IPS-18a (cell line): ENCODE results near the gene CHD9NB.
"Not testable (repeated sequence)": the region's sequence is repeated elsewhere in the genome, so short reads cannot be mapped to it uniquely, and the experiment has no call there.

ENCODE experiments used
- H3K27ac ChIP-seq: one replicate; pipeline ENCODE4 v1.5.1; 2013; ENCODE audit warnings: low read length
- H3K27me3 ChIP-seq: one replicate; pipeline ENCODE4 v1.6.1; 2013; ENCODE audit warnings: mild to moderate bottlenecking, low read length; ENCODE audit not compliant: control insufficient read depth, insufficient read depth
- H3K36me3 ChIP-seq: one replicate; pipeline ENCODE4 v1.6.1; 2013; ENCODE audit warnings: low read depth, low read length; ENCODE audit not compliant: control insufficient read depth
- H3K4me1 ChIP-seq: one replicate; pipeline ENCODE4 v1.6.1; 2013; ENCODE audit warnings: low read depth, low read length; ENCODE audit not compliant: control insufficient read depth
- H3K4me3 ChIP-seq: one replicate; pipeline ENCODE4 v1.5.1; 2013; ENCODE audit warnings: low read length
- H3K9ac ChIP-seq: one replicate; pipeline ENCODE4 v1.6.1; 2013; ENCODE audit warnings: mild to moderate bottlenecking, low read length, moderate library complexity
- H3K9me3 ChIP-seq: one replicate; pipeline ENCODE4 v1.6.1; 2013; ENCODE audit warnings: low read depth, low read length; ENCODE audit not compliant: control insufficient read depth

CHD9NB gene

GRCh38 chr16:53053967-53054669 lies 1.4 kb upstream of the CHD9NB start:
- H3K36me3 ChIP-seq = no peaks in the 10 kb centered on the region

GRCh38 chr16:53051255-53051654 lies 1.4 kb downstream of the CHD9NB start:
- not testable (repeated sequence) for H3K27me3 ChIP-seq, H3K9ac ChIP-seq
- peaks cover 15% of the 10 kb centered on the region for H3K4me1 ChIP-seq

More at GRCh38 chr16:53053967-53054669, 1.4 kb upstream of the CHD9NB start:
- peak overlapping the region; percentile 46 for H3K27ac ChIP-seq
- no peaks in the 10 kb centered on the region for H3K9me3 ChIP-seq
- H3K4me1 ChIP-seq = peaks cover 20% of the 10 kb centered on the region
- peak overlapping the region; percentile 74 for H3K4me3 ChIP-seq
- no peaks in the 10 kb centered on the region for H3K27me3 ChIP-seq
- peak overlapping the region; percentile 66 for H3K9ac ChIP-seq

GRCh38 chr16:53048139-53048915 lies 4.4 kb downstream of the CHD9NB start:
- H3K27ac ChIP-seq = no peak overlapping the region
- H3K4me1 ChIP-seq = peaks cover 23% of the 10 kb centered on the region
- H3K9me3 ChIP-seq = peaks cover 4% of the 10 kb centered on the region
- no peaks in the 10 kb centered on the region for H3K36me3 ChIP-seq
- no peak overlapping the region for H3K9ac ChIP-seq
- no peaks in the 10 kb centered on the region for H3K27me3 ChIP-seq
- H3K4me3 ChIP-seq = no peak overlapping the region

More at GRCh38 chr16:53051255-53051654, 1.4 kb downstream of the CHD9NB start:
- H3K27ac ChIP-seq, H3K9me3 ChIP-seq, H3K4me3 ChIP-seq, H3K36me3 ChIP-seq: not testable (repeated sequence)

GRCh38 chr16:53047515-53047914 lies 5.2 kb downstream of the CHD9NB start:
- not testable (repeated sequence) for H3K27me3 ChIP-seq, H3K36me3 ChIP-seq, H3K27ac ChIP-seq, H3K9me3 ChIP-seq, H3K9ac ChIP-seq, H3K4me3 ChIP-seq
- H3K4me1 ChIP-seq = peaks cover 31% of the 10 kb centered on the region

- H3K27ac ChIP-seq = no peak overlapping the region
- no peaks in the 10 kb centered on the region for H3K36me3 ChIP-seq
- no peak overlapping the region for H3K4me3 ChIP-seq
- no peaks in the 10 kb centered on the region for H3K27me3 ChIP-seq
- peaks cover 4% of the 10 kb centered on the region for H3K9me3 ChIP-seq
- H3K9ac ChIP-seq = no peak overlapping the region
- H3K4me1 ChIP-seq = peaks cover 49% of the 10 kb centered on the region
Measured at GRCh38 chr16:53045341-53046220, 7.1 kb downstream of the CHD9NB start.

- Histone ChIP-seq H3K27me3 (no peaks in the 10 kb centered on the region), H3K9ac (peak overlapping the region; percentile 71), H3K4me1 (peaks cover 52% of the 10 kb centered on the region), H3K27ac (peak overlapping the region; percentile 32), H3K9me3 (peaks cover 4% of the 10 kb centered on the region), H3K4me3 (peak overlapping the region; percentile 67), H3K36me3 (no peaks in the 10 kb centered on the region)
Measured at GRCh38 chr16:53043986-53044601, 8.6 kb downstream of the CHD9NB start.

- Histone ChIP-seq H3K9ac (peak overlapping the region; percentile 71), H3K27ac (peak overlapping the region; percentile 32), H3K4me3 (peak overlapping the region; percentile 67), H3K36me3 (no peaks in the 10 kb centered on the region), H3K4me1 (peaks cover 52% of the 10 kb centered on the region), H3K27me3 (no peaks in the 10 kb centered on the region), H3K9me3 (peaks cover 4% of the 10 kb centered on the region)
Measured at GRCh38 chr16:53043428-53043831, 9.3 kb downstream of the CHD9NB start.

- Histone ChIP-seq H3K27ac (peak overlapping the region; percentile 78), H3K4me3 (peak overlapping the region; percentile 67), H3K4me1 (peaks cover 52% of the 10 kb centered on the region), H3K9ac (peak overlapping the region; percentile 71), H3K27me3 (no peaks in the 10 kb centered on the region), H3K36me3 (no peaks in the 10 kb centered on the region), H3K9me3 (peaks cover under 1% of the 10 kb centered on the region)
Measured at GRCh38 chr16:53042235-53042701, 10.4 kb downstream of the CHD9NB start.

GRCh38 chr16:53041320-53042051 lies 11.2 kb downstream of the CHD9NB start:
- Histone ChIP-seq H3K4me1 (peaks cover 52% of the 10 kb centered on the region), H3K9me3 (no peaks in the 10 kb centered on the region), H3K27me3 (no peaks in the 10 kb centered on the region), H3K36me3 (no peaks in the 10 kb centered on the region), H3K9ac (peak overlapping the region; percentile 26), H3K27ac (peak overlapping the region; percentile 78), H3K4me3 (peak overlapping the region; percentile 67)

GRCh38 chr16:53040788-53041187 lies 11.9 kb downstream of the CHD9NB start:
- H3K27ac ChIP-seq = no peak overlapping the region

More at GRCh38 chr16:53040788-53041187, 11.9 kb downstream of the CHD9NB start:
- no peaks in the 10 kb centered on the region for H3K9me3 ChIP-seq
- peaks cover 50% of the 10 kb centered on the region for H3K4me1 ChIP-seq
- H3K4me3 ChIP-seq = no peak overlapping the region
- no peak overlapping the region for H3K9ac ChIP-seq
- no peaks in the 10 kb centered on the region for H3K36me3 ChIP-seq
- H3K27me3 ChIP-seq = no peaks in the 10 kb centered on the region
